GM18520 (cell line): ENCODE measurements around the gene MXD4.
"Not testable (repeated sequence)": the region's sequence is repeated elsewhere in the genome, so short reads cannot be mapped to it uniquely, and the experiment has no call there.

ENCODE experiments used
- ATAC-seq: cut with Tn5 transposase; IDR thresholded peaks from one replicate; pipeline ENCODE4 v1.9.1; 2021; ENCODE audit not compliant: unreplicated experiment

Gene MXD4

DNA sequence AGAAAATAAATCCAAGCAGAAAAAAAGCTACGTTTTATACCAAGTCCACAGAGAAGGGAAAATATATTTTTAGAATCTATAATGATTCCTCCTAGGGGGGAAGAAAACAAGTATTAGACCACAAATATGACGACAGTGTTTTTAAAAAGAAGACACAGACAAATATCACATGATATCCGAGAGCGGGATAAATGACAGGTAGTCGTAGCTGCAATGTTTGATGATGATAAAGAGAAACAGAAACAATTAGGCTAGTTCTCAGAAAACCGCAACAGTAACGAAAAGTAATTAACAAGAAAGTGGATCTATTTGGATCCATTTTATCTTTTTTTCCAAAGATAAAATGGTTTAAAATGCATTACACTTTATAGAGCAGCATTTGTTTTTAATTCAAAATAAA, 20.9 kb downstream of the MXD4 start:
- no peak for ATAC-seq

GRCh38 chr4:2236944-2237666, 24.8 kb downstream of the MXD4 start:
- no peak for ATAC-seq

DNA sequence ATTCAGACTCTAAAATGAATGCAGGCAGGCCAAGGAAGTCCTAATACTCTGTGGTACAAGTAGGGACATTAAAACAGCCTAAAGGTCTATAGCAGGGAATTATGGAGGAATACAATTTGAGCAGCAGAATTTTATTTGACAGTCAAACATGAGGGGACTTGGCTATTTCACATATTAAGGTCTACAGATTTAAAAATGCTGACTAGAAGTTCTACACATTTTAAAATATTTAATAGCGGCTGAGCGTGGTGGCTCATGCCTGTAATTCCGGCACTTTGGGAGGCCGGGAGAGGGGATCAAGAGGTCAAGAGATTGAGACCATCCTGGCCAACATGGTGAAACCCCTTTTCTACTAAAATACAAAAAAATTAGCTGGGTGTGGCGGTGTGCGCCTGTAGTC, 30.8 kb downstream of the MXD4 start:
- ATAC-seq = no peak

GRCh38 chr4:2226261-2226660, 35.6 kb downstream of the MXD4 start:
- no peak for ATAC-seq

GRCh38 chr4:2222838-2223237, 39.1 kb downstream of the MXD4 start:
- no peak for ATAC-seq

DNA sequence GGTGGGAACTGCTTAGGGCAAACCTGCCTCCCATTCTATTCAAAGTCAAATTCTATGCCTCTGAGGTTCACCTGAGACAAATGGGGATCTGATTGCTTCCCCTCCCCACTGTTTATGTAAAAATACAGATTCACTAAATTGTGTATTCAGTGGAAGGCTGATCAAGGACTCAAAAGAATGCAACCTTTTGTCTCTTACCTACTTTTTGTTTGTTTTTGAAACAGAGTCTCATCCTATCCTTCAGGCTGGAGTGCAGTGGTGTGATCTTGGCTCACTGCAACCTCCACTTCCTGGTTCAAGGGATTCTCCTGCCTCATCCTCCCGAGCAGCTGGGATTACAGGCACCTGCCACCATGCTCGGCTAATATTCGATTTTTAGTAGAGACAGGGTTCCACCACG, 40.5 kb downstream of the MXD4 start:
- not testable (repeated sequence) for ATAC-seq

DNA sequence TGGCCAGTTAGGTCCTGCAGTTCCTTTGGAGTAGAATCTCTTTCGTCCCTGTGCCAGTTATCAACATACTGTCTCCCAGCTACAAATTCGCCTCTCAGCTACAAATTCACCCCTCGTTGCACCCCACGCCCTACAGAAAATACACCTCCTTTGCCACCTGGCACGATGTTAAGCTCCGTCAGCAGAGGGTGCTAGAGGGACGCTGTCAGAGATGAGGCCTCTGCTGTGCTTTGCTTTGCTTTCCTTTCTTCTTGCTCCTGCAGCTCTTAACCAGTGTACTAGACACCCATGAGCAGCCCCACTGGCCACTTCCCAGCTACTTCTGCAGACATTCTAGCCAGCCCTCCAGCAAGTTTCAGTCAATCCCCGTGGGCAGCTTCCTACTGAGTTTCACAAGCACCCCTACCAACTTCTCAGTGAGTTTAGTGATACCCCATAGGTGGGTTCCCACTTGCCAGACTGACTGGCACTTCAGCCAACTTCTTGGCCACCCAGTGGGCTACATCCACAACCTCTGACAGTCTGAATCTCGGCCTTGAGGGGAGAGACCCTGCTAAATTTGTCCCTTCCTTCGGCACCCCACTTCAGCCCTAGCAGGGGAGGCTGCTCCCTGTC, 41.8 kb downstream of the MXD4 start:
- no peak for ATAC-seq

DNA sequence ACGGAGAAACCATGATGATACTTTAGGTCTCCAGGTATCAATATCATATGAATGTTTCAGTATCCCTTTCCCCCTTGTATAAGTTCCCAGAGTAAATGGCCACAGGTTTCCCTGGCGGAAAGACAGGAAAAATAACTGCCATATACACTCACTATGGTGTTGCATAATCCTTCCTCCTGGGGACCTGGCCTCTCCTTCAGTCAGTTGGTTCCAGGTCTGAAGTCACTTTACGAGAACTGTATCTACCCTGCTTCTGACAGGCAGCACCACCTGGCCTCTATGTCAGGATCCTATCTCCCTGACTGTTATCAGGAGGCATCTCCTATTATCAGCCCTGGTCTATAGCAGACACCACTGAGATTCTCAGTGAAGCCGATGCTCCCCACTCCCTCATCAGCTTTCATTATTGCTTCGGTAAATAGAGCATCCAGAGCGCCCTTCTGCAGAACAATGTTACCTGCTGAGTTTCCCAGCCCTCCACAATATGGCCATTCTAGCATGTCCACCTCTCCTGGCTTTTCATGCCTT, 42.6 kb downstream of the MXD4 start:
- no peak for ATAC-seq

DNA sequence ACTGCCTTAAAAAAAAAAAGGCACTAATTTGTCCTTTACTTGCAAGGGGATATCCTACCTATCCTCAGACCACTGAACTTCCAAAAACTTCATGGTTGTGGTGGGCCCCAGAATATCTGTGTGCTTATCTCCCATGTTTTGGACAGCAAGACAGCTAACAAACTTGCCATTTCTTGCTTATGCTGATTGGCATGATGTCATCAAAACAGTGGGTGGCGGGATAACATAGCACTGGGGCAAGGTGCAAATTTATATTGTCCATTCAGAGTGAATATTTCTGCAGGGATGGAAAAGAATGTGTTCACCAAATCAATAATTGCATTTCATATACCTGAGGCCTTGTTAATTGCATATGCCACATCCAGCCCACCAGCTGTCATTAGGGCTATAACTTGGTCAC, 43.5 kb downstream of the MXD4 start:
- no peak for ATAC-seq

GRCh38 chr4:2217726-2218125, 44.2 kb downstream of the MXD4 start:
- no peak for ATAC-seq

DNA sequence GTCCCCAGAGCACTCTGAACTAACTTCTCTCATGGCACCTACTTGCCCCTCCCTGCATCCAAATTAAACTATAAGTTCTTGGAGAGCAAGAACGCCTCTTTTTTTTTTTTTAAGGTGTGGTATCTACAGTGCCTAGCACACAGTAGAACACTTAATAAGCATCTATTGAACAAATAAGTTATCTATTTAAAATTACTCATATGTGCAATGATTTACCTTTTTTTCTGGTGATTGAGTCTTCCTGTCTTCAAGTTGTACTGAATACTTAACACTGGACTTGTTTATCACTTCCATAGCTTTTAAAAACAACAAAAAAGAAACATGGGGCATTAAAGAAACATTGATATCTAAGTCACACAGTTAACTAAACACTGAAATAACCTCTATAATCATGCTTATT, 49.1 kb downstream of the MXD4 start:
- ATAC-seq = no peak

DNA sequence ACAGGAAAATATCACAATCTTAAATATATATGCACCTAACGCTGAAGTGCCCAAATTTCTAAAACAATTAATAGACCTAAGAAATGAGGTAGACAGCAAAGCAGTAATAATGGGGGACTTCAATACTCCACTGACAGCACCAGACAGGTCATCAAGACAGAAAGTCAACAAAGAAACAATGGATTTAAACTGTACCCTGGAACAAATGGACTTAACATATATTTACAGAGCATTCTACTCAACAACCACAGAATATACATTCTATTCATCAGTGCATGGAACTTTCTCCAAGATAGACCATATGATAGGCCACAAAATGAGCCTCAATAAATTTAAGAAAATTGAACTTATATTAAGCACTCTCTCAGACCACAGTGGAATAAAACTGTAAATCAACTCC, 59.1 kb downstream of the MXD4 start:
- not testable (repeated sequence) for ATAC-seq
